Measurements from ENCODE around the gene DKK3.
A peak's percentile ranks its signal among the peaks of the same experiment; 100 is the strongest.

Gene DKK3

GRCh38 chr11:12029738-12030363, 21.4 kb upstream of the DKK3 start:
- peak; percentile 65 for DNase-seq

DNA sequence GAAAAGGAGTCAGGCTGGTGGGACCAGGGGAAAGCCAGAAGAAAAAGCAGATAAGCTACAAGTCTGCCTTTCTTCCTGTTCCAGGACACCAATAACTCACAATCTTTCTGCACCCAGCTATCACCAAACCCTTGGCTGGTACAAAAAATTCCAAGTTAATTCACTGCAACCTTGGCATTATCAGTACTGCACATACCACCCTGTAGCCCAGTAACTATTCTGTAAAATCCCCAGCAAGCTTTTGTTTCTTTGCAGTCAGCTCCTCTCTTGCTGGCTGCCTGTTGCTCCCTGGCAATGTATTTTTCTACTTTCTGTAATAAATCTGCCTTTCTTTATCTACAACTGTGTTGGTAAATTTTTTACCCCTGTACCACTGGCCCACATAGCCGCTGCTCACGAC, 20.7 kb upstream of the DKK3 start:
- DNase-seq: no peak

DNA sequence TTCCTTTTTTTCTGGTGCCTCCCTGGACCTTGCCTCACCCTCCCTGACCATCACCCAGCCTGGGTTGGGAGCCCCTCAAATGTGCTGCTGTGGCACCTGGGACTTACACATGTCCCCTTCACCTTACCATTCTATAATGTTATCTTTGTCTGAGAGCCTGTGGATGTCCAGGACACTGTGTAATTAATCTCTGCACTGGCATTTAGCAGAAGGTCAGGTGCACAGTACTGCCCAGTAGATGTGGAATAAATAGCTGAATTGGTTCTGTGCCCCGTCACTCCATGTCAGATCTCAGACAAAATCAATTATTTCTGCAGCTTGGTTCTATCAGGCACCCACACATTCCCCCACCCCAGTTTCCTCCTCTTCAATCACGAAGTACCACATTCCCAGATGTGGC, 19.9 kb upstream of the DKK3 start:
- DNase-seq: no peak

GRCh38 chr11:12026331-12027211, 18.1 kb upstream of the DKK3 start:
- DNase-seq: no peak

- DNase-seq: no peak
These were observed 16.0 kb upstream of the DKK3 start for GRCh38 chr11:12024254-12024926.

DNA sequence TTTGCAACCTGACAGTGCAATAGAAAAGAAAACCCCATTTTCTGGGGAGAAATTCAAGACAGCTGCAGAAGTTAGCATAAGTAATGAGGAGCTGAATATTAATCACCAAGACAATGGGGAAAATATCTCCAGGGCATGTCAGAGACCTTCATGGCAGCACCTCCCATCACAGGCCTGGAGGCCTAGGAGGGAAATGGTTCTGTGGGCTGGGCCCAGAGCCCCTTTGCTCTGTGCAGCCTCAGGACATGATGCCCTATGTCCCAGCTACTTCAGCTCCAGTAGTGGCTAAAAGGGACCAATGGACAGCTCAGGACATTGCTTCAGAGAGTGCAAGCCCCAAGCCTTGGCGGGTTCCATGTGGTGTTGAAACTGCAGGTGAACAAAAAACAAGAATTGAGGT, 14.6 kb upstream of the DKK3 start:
- no peak for DNase-seq

- peak; percentile 32 for DNase-seq
These were observed 12.1 kb upstream of the DKK3 start for GRCh38 chr11:12020546-12020945.

- DNase-seq: peak; percentile 84
These were observed 11.5 kb upstream of the DKK3 start for GRCh38 chr11:12019866-12020416.

DNA sequence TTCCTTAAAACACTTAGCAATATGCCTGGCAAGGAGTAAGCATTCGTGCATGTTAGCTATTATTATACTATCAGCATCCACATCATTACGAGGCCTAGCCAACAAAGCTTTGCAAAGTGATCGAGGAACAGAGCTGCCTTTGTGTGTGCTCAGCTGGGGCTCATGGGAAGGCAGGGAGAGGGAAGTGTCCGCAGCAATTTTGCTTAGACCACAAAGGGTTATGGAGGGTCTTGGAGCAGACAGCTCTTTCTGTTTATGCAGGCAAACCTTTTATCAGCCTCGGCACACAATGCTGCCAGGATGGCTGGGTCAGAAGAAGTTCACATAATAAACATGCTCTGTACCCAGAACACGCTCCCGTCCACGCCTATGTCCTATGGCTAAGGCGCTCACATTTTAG, 10.9 kb upstream of the DKK3 start:
- DNase-seq: no peak

DNA sequence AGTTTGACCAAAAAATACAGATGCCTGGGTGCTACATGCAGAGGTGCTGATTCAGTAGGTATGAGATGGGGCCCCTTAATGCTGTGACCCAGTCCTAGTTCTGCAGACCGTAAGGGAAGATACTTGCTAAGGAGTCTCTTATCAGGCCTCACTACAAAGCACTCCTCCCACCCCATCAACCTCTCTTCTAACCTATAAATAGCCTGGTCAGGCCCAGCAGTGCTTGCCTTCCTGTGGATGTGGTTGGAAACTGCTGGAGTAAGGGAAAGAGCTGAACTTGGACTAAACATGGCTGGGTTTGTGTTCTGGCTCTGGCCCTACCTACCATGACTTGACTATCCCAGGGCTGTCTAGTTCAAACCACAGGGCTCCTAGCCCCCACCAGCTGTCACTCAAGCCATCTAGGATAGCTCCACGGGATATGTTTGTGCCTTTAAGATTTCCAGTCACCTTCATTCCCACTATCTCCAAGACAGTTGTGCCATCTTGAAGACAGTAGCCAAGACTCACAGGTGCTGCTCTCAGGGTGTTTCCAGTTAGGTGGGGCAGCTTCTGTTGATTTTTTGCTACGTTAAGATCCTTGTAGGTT, 9.5 kb upstream of the DKK3 start:
- DNase-seq: peak; percentile 79

- peak; percentile 79 for DNase-seq
These were observed 8.8 kb upstream of the DKK3 start for GRCh38 chr11:12017243-12017678.

DNA sequence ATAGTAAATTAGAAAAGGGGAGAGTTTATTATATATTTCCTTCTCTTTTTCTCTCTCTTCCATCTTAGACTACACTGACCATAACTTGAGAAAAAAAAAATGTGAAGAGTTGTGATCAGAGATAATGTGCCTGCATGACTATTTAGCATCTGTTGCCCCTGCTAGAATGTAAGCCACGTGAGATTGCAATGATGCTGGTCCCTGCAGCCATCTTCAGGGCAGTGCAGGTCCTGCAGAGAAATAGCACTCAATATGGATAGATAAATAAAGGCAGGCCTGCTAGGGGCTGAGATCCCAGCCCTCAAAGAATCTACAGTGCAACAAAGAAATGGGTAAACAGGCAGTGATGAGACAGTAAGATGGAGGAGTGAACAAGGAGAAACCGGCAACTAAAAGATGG, 7.8 kb upstream of the DKK3 start:
- no peak for DNase-seq

GRCh38 chr11:12015486-12015885, 7.1 kb upstream of the DKK3 start:
- no peak for DNase-seq

- no peak for DNase-seq
These were observed 5.4 kb upstream of the DKK3 start for GRCh38 chr11:12013781-12014180.

GRCh38 chr11:12009617-12010321, 1.3 kb upstream of the DKK3 start:
- DNase-seq: no peak

DNA sequence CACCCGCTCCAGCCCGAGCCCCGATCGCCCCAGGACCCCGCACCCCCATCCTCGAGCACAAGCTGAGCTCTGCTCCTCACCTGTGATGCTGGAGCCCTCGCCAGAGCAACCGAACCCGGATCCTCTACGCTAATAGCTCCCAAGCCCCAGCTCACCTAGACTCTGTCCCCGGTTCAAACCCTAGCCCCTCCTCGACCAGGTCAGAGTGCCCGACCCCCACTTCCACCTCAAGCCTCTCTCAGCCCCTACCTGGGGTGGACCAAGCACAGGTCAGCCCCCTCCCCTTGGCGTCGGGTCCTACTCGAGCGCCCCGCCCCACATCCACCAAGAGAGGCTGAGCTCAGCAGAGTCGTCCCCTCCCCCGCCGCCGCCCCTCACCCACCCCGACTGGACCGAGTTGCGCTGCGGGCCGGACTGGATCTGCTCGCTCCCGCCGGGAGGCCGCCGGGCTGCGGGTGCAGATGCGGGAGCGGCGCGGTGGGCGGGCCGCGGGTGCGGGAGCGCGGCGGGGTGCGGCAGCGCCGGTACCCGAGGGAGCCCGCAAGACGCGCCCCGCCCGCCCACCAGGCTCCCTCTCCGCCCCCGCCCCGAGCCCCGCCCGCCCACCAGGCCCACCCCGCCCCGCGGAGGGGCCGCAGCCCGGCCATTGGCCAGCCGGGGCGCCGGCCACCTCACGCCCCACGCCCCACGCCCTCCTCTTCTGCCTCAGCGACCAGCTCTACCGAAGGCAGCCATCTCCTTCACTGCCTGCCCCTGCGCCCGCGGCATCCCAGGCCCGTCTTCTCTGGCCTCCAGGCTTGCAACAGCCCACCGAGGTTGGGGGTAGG, 577 bp upstream of the DKK3 start:
- no peak for DNase-seq

GRCh38 chr11:12007230-12007593, 1.2 kb downstream of the DKK3 start:
- no peak for DNase-seq

DNA sequence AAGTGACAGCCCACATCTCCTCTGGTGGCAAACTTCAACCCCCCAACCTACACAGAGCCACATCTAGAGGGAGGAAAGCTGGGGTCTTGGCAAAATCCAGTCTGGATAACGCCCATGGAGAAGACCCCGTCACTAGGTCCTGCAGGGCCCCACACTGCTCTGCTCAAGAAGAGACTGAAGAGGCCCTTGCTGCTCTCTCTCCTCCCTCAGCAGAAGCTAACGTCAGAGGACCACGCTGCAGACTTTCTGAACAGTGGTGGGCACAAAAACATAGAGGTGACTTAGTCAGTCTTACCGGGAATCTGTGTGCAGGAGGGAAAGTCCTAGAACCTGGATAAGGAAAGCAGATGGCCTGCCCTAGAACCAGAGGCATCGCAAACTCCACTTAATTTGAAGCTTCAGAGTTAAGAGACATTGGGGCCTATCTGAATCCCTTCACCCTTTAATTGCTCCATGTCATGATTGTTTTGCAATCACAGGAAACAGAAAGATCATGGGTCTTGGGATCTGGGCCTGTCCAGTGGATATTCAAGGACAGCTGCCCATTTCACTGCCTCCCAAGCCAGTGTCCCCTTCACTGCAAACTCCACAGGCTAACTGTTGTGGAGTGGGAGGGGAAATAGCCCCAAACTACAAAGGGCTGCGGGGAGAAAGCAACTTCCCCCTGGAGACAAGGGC, 1.7 kb downstream of the DKK3 start:
- no peak for DNase-seq

DNA sequence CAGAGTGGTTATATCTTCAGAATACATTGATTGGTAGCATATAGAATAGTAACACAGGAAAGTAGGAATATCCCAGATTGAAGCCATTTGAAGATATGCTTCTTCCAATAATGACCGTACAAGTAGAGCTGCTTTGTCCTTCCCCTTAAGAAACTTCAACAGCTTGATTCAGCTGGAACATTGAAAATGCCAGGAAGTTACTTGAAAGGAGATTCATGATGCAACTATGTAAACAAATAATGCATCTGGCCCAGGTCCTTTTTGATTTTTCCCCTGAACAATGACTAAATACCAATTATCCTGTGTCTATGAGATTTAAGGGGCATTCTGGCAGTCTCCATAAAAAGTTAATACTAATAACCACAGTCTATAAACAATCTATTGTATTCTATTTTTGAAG, 3.0 kb downstream of the DKK3 start:
- no peak for DNase-seq

- no peak for DNase-seq
These were observed 3.4 kb downstream of the DKK3 start for GRCh38 chr11:12005061-12005460.

DNA sequence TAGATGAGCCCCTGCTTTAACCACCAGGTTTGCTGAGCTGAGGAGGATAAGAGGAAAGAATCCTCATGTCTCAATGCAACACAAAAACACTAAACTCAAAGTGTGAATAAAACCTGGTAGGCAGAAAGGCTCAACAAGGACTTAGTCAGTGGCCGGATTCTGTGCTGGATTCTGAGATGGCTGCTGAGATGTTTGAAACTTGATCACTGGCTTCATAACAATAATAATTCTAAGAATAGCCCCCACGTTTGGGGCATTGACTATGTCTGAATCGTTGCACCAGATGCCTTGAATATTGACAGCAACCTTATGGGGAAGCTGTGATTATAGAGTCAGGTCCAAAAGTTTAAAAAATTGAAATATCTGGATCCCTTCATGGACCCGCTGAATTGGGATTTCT, 4.6 kb downstream of the DKK3 start:
- DNase-seq: no peak
